Ishikawa (cell line): ENCODE results near the gene COG8.

Experiments
- CEBPB ChIP-seq: IDR thresholded peaks from 2 replicates; pipeline ENCODE4 v1.6.1; 2012
- CREB1 ChIP-seq: IDR thresholded peaks from 2 replicates; pipeline ENCODE4 v1.6.1; 2012; ENCODE audit warnings: low read depth
- EP300 ChIP-seq: IDR thresholded peaks from 2 replicates; pipeline ENCODE4 v1.6.1; 2012; ENCODE audit warnings: borderline replicate concordance
- USF1 ChIP-seq: IDR thresholded peaks from 2 replicates; pipeline ENCODE4 v1.6.1; 2012

- TF ChIP-seq USF1 (no peak), EP300 (no peak), CREB1 (no peak), CEBPB (no peak)
These were observed 7.3 kb upstream of the COG8 start for GRCh38 chr16:69346683-69347082.
